GM21367 (cell line): ENCODE results near the gene SEPTIN5.

ENCODE experiments used
- ATAC-seq: cut with Tn5 transposase; IDR thresholded peaks from one replicate; pipeline ENCODE4 v1.9.1; 2021; ENCODE audit not compliant: unreplicated experiment

The SEPTIN5 gene

DNA sequence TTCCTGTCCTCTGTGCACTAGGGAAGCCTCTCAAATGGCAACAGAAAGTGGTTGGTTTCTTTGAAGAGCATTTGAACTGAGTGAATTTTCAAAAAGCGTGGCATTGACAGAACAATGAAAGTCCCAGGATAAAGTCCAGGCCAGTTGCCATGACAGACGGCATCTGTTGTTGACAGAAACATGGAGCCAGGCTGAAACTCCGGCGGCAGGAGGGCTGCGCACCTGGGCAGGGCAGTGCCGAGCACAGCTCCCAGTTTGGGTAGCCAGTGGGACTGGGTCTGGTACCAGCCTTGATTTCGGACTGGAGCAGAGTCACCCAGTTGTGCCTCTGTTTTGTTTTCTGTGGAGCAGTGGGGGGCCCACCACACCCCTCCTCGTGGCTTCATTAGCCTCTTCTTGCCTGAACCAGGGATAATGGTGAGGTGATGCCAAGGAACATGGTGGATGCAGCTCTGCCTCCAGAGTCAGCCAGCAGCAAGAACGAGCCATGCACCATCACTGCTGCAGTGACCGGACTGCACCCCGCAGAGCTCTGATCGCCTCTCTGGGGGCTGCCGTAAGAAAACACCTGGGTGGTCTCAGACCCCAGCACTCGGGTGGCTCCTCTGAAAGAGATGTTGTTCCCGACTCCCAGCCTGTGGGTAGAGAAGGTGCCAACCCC is 9.8 kb upstream of the SEPTIN5 start:
- no peak for ATAC-seq

GRCh38 chr22:19705181-19705934 is 8.9 kb upstream of the SEPTIN5 start:
- ATAC-seq = no peak

GRCh38 chr22:19706661-19707151 is 7.6 kb upstream of the SEPTIN5 start:
- no peak for ATAC-seq

DNA sequence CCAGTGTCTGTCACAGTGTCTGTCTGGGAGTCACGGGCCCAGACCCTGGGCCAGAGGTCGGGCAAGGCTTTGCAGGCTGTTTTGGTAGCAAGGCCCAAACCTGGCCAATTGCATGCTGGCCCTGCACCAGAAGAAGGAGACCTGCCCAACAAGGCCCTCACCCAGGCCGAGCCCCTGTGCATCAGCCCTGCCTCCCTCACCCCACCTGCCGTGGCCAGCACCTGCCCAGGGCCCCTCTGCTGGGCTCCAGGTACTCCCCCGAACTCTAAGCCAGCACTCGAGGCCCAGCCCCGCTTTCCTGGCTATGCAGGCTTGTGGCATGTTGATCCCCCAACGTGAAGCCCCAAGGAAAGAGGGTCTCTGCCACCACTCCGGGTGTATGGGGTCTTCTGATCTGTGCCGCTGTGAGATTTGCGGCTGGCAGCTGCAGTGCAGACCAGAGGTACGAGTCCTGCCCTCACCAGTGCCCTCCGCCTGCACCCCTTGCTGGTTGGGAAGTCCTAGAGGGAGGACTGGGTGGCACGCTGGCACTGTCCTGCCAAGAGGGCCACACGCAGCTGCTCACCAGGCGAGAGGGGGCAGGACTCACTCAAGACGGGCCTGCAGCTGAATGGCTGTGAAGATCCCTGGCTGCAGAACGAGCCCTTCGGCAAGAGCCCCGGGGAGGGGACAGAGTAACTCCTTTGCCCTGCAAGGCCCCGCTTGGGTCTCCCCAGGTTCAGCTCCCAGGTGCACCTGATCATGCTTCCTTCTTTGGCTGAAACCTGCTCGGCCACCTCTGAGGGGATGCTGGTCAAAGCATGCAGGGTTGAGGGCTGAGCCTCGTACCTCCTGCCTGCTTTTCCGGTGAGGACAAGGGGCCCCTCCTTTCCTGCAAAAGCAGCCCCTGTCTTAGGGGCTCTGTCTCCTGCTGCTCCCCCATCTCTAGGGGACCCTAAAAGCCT is 6.7 kb upstream of the SEPTIN5 start:
- no peak for ATAC-seq

- no peak for ATAC-seq
These were observed 5.8 kb upstream of the SEPTIN5 start for GRCh38 chr22:19708321-19709011.

GRCh38 chr22:19709063-19709769 is 5.1 kb upstream of the SEPTIN5 start:
- ATAC-seq = no peak

DNA sequence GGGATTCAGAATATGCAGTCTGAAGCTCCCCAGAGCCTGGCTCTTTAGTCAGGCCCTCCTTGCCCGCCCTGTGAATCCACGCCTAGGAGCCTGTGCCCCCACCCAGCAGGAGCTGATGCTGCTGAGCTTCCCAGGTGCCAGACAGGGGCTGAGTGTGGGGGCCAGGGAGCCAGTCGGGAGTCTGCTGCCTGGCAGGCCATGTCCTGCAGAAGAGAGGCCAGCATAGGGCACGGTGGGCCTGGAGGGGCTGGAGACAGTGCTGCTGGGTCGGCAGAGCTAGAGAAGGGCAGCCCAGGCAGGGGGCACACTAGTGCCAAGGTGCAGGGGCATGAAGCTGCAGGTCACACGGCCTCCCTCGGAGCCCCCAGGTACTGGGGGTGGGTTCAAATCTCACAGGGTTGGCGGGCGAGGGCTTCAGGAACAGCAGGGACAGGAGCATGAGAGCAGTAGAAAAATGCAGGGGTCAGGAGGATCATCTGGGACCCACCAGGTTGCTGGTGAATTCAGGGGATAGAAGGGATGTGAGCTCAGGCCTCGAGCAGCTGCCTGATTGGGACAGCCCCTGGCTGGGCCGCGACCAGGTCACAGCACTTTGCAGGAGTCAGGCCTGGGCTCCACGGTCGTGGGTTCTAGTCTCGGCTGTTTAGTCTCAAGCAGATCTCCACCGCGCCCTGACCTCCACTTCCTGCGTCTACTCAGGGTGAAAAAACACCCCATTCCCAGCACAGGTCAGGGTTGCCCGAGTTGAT is 4.1 kb upstream of the SEPTIN5 start:
- ATAC-seq = no peak

- no peak for ATAC-seq
These were observed 3.6 kb upstream of the SEPTIN5 start for GRCh38 chr22:19710769-19711106.

DNA sequence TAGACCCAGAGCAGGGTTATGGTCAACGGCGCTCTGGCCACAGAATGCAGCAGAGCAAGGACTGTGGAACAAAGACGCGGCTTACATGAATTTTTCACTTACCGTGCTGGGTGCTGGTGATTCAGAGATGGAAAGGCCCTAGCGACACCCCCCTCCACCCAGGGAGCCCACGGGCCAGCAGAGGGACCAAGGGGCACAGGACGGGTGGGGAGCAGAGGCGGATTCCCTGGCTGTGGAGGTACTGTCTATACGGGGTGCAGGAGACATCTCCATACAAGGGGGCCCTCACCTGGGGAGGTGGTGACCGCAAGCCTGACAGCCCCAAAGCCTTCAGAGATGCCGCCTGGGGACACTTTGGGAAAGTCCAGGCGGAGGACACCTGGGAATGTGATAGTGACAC is 1.1 kb upstream of the SEPTIN5 start:
- ATAC-seq = no peak

DNA sequence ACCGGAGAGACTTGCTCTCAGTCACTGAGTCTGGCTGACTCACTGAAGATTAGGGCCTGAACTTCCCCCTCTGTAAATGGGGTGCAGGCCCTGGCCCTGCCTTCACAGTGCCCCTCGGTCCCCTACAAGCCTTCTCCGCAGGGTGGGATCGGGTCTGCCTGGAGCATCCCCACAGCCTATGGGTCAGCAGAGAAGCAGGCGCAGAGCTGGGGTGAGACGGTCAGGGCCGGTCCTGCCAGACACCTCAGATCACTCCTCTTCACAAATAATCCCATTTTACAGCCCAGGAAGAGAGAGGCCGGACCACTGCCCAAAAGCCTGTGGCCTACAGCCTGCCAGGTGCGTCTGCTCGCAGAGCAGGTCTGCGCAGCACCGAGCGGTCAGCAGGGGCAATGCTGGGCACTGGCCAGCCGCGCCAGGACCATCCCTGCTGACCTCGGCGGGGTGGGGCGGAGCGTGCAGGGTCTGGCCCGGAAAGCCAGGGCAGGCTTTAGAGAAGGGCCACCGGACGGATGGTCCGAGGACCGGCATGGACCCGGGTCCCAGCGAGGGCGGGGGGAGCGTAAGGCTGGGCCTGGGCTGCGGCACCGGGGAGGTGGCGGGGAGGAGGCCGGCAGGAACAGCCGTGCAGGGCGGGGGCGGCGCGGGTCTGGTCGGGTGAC is 522 bp upstream of the SEPTIN5 start:
- no peak for ATAC-seq

GRCh38 chr22:19715188-19715930 is 1.1 kb downstream of the SEPTIN5 start:
- ATAC-seq = no peak

GRCh38 chr22:19716041-19716828 is 1.9 kb downstream of the SEPTIN5 start:
- ATAC-seq = no peak

- no peak for ATAC-seq
These were observed 2.5 kb downstream of the SEPTIN5 start for GRCh38 chr22:19716829-19717105.

- ATAC-seq = no peak
These were observed 2.9 kb downstream of the SEPTIN5 start for GRCh38 chr22:19717181-19717580.

GRCh38 chr22:19717691-19718455 is 3.6 kb downstream of the SEPTIN5 start:
- ATAC-seq = no peak

DNA sequence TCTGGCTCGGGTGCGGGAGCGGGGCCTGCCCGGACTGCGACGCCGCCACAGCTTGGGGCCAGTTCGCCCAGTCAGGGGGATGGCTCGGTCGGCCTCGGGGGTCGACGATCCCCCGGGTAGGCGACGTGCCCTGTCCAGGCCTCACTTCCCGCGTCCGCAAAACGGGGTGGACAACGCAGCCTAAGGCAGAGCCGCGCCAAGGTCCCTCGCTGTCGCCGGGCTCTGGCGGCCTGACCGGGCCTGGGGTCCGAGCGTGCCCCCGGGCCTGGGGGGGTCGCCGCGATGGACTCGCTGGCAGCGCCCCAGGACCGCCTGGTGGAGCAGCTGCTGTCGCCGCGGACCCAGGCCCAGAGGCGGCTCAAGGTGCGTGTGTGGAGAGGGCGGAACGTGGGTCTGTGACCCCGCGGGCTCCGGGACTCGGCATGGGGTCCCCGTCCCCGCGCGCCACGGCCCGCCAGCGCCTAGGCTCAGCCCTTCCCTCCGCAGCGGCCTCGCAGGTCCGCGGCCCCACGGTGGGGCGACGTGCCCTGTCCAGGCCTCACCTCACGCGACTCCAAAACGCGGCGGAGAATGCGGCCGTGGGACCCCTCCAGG is 4.2 kb downstream of the SEPTIN5 start:
- no peak for ATAC-seq

- ATAC-seq = no peak
These were observed 4.8 kb downstream of the SEPTIN5 start for GRCh38 chr22:19719050-19719482.
